ENCODE results near the gene CACNA2D2.

CACNA2D2 gene

DNA sequence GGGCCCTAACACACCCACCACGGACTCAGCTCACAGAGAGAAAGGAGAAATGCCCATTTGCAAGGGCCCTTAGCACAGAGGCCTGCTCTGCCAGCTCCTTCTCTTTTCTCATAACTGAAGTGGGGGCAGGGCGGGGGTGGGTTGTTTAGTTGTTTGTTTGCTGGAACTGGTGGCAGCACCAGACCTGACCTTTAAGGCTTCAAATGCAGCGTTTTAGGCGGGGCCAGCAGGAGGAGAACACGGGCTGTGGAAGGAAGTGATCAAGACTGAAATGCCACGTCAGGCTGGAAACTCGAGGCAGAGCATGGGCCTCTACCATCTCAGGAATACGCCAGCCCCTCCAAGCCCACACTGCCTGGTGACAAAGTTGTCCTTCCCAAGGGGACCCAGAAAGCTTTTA, 9.3 kb downstream of the CACNA2D2 start:
- H3K4me3 ChIP-seq (ENCODE audit: low read length, poor library complexity, severe bottlenecking) = no peak overlapping the region
- H3K27me3 ChIP-seq (ENCODE audit: insufficient read depth, low read length, poor library complexity, severe bottlenecking) = no peaks in the 10 kb centered on the region
- H3K9me2 ChIP-seq (replicated peaks; ENCODE audit: low read depth, low read length) = no peaks in the 10 kb centered on the region
- no peaks in the 10 kb centered on the region for H3K36me3 ChIP-seq (ENCODE audit: insufficient read depth, low read length)
- peak overlapping the region; percentile 2 for H3K9ac ChIP-seq (ENCODE audit: low read depth, low read length, poor library complexity, severe bottlenecking)
- no peak overlapping the region for H2AFZ ChIP-seq (ENCODE audit: low read length)
- H3K4me1 ChIP-seq (ENCODE audit: insufficient read depth, low read length, poor library complexity, severe bottlenecking) = peaks cover 47% of the 10 kb centered on the region
- H3F3A ChIP-seq (ENCODE audit: low read depth) = no peaks in the 10 kb centered on the region
- TF ChIP-seq EZH2phosphoT487 (IDR thresholded peaks at IDR 0.05; ENCODE audit: borderline replicate concordance) = no peak
- TF ChIP-seq, protein P1, sequence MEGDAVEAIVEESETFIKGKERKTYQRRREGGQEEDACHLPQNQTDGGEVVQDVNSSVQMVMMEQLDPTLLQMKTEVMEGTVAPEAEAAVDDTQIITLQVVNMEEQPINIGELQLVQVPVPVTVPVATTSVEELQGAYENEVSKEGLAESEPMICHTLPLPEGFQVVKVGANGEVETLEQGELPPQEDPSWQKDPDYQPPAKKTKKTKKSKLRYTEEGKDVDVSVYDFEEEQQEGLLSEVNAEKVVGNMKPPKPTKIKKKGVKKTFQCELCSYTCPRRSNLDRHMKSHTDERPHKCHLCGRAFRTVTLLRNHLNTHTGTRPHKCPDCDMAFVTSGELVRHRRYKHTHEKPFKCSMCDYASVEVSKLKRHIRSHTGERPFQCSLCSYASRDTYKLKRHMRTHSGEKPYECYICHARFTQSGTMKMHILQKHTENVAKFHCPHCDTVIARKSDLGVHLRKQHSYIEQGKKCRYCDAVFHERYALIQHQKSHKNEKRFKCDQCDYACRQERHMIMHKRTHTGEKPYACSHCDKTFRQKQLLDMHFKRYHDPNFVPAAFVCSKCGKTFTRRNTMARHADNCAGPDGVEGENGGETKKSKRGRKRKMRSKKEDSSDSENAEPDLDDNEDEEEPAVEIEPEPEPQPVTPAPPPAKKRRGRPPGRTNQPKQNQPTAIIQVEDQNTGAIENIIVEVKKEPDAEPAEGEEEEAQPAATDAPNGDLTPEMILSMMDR (conservative IDR thresholded peaks at IDR 0.05; ENCODE audit: low read length) = no peak
- H3K9me3 ChIP-seq (ENCODE audit: insufficient read depth, low read depth, low read length) = no peaks in the 10 kb centered on the region
- H4K20me1 ChIP-seq (ENCODE audit: insufficient read depth, low read length, poor library complexity, severe bottlenecking) = no peaks in the 10 kb centered on the region
- no peak overlapping the region for H3K4me2 ChIP-seq (ENCODE audit: low read depth, low read length, poor library complexity, severe bottlenecking)
- no peaks in the 10 kb centered on the region for H3K79me2 ChIP-seq (ENCODE audit: insufficient read depth, low read length)

GRCh38 chr3:50493623-50494022, 9.8 kb downstream of the CACNA2D2 start:
- Histone ChIP-seq H3K36me3 (ENCODE audit: insufficient read depth, low read length) (no peaks in the 10 kb centered on the region), H3K79me2 (ENCODE audit: insufficient read depth, low read length) (no peaks in the 10 kb centered on the region), H3F3A (ENCODE audit: low read depth) (no peaks in the 10 kb centered on the region), H3K4me3 (ENCODE audit: low read length, poor library complexity, severe bottlenecking) (no peak overlapping the region), H3K4me2 (ENCODE audit: low read depth, low read length, poor library complexity, severe bottlenecking) (no peak overlapping the region), H3K9me3 (ENCODE audit: insufficient read depth, low read depth, low read length) (no peaks in the 10 kb centered on the region), H2AFZ (ENCODE audit: low read length) (no peak overlapping the region), H3K27me3 (ENCODE audit: insufficient read depth, low read length, poor library complexity, severe bottlenecking) (no peaks in the 10 kb centered on the region), H3K9ac (ENCODE audit: low read depth, low read length, poor library complexity, severe bottlenecking) (peak overlapping the region; percentile 2), H3K4me1 (ENCODE audit: insufficient read depth, low read length, poor library complexity, severe bottlenecking) (peaks cover 47% of the 10 kb centered on the region), H3K9me2 (replicated peaks; ENCODE audit: low read depth, low read length) (no peaks in the 10 kb centered on the region), H4K20me1 (ENCODE audit: insufficient read depth, low read length, poor library complexity, severe bottlenecking) (no peaks in the 10 kb centered on the region)
- no peak for TF ChIP-seq EZH2phosphoT487 (IDR thresholded peaks at IDR 0.05; ENCODE audit: borderline replicate concordance)
- TF ChIP-seq, protein P1 (conservative IDR thresholded peaks at IDR 0.05; ENCODE audit: low read length) = no peak

- Histone ChIP-seq H3K9me2 (replicated peaks; ENCODE audit: low read depth, low read length) (no peaks in the 10 kb centered on the region), H3K36me3 (ENCODE audit: insufficient read depth, low read length) (no peaks in the 10 kb centered on the region), H3F3A (ENCODE audit: low read depth) (no peaks in the 10 kb centered on the region), H3K4me3 (ENCODE audit: low read length, poor library complexity, severe bottlenecking) (no peak overlapping the region), H3K9ac (ENCODE audit: low read depth, low read length, poor library complexity, severe bottlenecking) (no peak overlapping the region), H4K20me1 (ENCODE audit: insufficient read depth, low read length, poor library complexity, severe bottlenecking) (no peaks in the 10 kb centered on the region), H3K79me2 (ENCODE audit: insufficient read depth, low read length) (no peaks in the 10 kb centered on the region), H3K9me3 (ENCODE audit: insufficient read depth, low read depth, low read length) (no peaks in the 10 kb centered on the region), H3K27me3 (ENCODE audit: insufficient read depth, low read length, poor library complexity, severe bottlenecking) (no peaks in the 10 kb centered on the region), H3K4me2 (ENCODE audit: low read depth, low read length, poor library complexity, severe bottlenecking) (peak overlapping the region; percentile 46), H2AFZ (ENCODE audit: low read length) (no peak overlapping the region), H3K4me1 (ENCODE audit: insufficient read depth, low read length, poor library complexity, severe bottlenecking) (peaks cover 47% of the 10 kb centered on the region)
- no peak for TF ChIP-seq EZH2phosphoT487 (IDR thresholded peaks at IDR 0.05; ENCODE audit: borderline replicate concordance)
- TF ChIP-seq, protein P1 (conservative IDR thresholded peaks at IDR 0.05; ENCODE audit: low read length) = no peak
Observed at GRCh38 chr3:50493086-50493485, 10.3 kb downstream of the CACNA2D2 start.
